WERI-Rb-1 (cell line): ENCODE data around the gene ZNF417.
"Not testable (repeated sequence)": the region's sequence is repeated elsewhere in the genome, so short reads cannot be mapped to it uniquely, and the experiment has no call there.

ENCODE experiments used
- DNase-seq: peaks from one replicate; pipeline ENCODE4 v3.0.0-alpha.2; 2020
- H3K27ac ChIP-seq: fragments of 250-450 bp; sonication (Bioruptor Pico); 2 replicates; pipeline ENCODE4 v1.5.1; 2020; ENCODE audit warnings: mild to moderate bottlenecking, moderate library complexity
- H3K27me3 ChIP-seq: fragments of 250-450 bp; sonication (Bioruptor Pico); 2 replicates; pipeline ENCODE4 v1.5.1; 2021; ENCODE audit warnings: mild to moderate bottlenecking, low read depth, moderate library complexity; ENCODE audit not compliant: insufficient read depth, severe bottlenecking
- H3K36me3 ChIP-seq: fragments of 250-450 bp; sonication (Bioruptor Pico); 2 replicates; pipeline ENCODE4 v1.5.1; 2020; ENCODE audit warnings: mild to moderate bottlenecking, moderate library complexity
- H3K4me3 ChIP-seq: 2 replicates; pipeline ENCODE4 v1.5.1; 2011; ENCODE audit warnings: low read depth, mild to moderate bottlenecking, control low read depth, low read length
- H3K9me3 ChIP-seq: fragments of 250-450 bp; sonication (Bioruptor Pico); 2 replicates; pipeline ENCODE4 v1.5.1; 2021; ENCODE audit warnings: mild to moderate bottlenecking, moderate library complexity; ENCODE audit not compliant: severe bottlenecking
- CTCF ChIP-seq: IDR thresholded peaks from 2 replicates; pipeline ENCODE4 v1.5.1; 2011; ENCODE audit warnings: low read depth, mild to moderate bottlenecking, control low read depth, inconsistent platforms, low read length

Gene ZNF417

DNA sequence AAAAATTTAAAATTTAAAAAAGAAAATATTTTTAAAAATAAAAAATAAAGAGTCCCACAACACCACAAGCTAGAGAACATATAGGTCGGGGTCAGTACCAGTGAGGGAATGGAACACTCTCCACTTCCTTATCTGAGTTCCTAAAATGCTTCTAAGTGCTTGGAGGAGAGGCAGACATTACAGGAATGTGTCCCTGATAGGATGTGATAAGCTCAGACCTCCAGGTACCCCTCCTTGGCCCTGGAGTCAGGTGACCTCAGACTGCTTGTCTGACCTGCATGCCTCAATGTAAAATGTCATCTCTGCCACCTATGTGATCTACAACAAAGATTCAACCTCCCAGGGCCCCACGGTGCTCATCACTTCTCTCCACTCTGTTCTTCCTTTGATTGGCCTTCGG is 30.3 kb downstream of the ZNF417 start:
- DNase-seq = no peak
- H3K9me3 ChIP-seq = peaks cover 4% of the 10 kb centered on the region
- no peaks in the 10 kb centered on the region for H3K27me3 ChIP-seq
- no peak for TF ChIP-seq CTCF
- no peak overlapping the region for H3K4me3 ChIP-seq
- peaks cover 36% of the 10 kb centered on the region for H3K36me3 ChIP-seq
- no peak overlapping the region for H3K27ac ChIP-seq

DNA sequence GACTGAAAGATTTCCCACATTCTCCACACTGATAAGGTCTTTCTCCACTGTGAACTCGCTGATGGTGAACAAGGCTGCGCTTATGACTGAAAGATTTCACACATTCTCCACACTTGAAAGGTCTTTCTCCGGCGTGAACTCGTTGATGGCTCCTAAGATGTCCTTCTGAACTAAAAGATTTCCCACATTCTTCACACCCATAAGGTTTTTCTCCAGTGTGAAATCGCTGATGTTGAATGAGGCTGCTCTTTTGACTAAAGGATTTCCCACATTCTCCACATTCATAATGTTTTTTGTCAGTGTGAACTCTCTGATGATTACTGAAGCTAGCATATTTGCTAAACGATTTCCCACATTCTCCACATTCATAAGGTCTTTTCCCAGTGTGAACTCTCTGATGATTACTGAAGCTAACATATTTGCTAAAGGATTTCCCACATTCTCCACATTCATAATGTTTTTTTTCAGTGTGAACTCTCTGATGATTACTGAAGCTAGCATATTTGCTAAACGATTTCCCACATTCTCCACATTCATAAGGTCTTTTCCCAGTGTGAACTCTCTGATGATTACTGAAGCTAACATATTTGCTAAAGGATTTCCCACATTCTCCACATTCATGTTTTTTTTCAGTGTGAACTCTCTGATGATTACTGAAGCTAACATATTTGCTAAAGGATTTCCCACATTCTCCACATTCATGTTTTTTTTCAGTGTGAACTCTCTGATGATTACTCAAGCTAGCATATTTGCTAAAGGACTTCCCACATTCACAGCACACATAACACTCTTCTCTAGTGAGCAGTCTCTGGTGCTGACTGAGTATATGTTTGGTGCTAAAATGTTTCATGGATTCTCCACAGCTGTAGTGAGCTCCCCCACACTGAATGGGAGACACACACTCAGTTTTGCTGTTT is 42.3 kb downstream of the ZNF417 start:
- H3K27ac ChIP-seq, H3K27me3 ChIP-seq, DNase-seq, H3K9me3 ChIP-seq, H3K4me3 ChIP-seq: not testable (repeated sequence)
- peaks cover 70% of the 10 kb centered on the region for H3K36me3 ChIP-seq

DNA sequence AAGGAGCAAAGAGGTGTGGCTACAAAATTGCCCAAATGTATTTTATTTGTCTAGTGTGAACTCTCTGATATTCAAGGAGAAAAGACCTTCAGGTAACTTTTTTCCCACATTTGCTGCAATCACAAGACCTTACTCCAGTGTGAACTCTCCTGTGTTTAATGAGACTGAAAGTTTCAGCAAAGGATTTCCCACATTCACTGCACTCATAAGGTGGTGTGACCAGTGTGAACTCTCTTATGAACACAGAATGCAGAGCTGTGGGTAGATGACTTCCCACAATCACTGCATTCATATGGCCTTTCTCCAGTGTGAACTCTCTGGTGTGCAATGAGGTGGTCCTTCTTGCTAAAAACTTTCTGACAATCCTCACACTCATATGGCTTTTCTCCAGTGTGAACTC is 43.9 kb downstream of the ZNF417 start:
- DNase-seq = no peak
- H3K36me3 ChIP-seq = peaks cover 73% of the 10 kb centered on the region
- H3K27ac ChIP-seq = no peak overlapping the region
- H3K9me3 ChIP-seq = peaks cover 3% of the 10 kb centered on the region
- no peak overlapping the region for H3K4me3 ChIP-seq
- no peaks in the 10 kb centered on the region for H3K27me3 ChIP-seq
- no peak for TF ChIP-seq CTCF

- Histone ChIP-seq H3K4me3 (no peak overlapping the region), H3K36me3 (peaks cover 75% of the 10 kb centered on the region), H3K9me3 (peaks cover 3% of the 10 kb centered on the region), H3K27ac (no peak overlapping the region), H3K27me3 (no peaks in the 10 kb centered on the region)
- no peak for TF ChIP-seq CTCF
- DNase-seq = no peak
Observed at GRCh38 chr19:57870225-57870624, 46.2 kb downstream of the ZNF417 start.

GRCh38 chr19:57869655-57870054 is 46.7 kb downstream of the ZNF417 start:
- H3K9me3 ChIP-seq, DNase-seq, H3K4me3 ChIP-seq, H3K27ac ChIP-seq, H3K27me3 ChIP-seq: not testable (repeated sequence)
- H3K36me3 ChIP-seq = peaks cover 77% of the 10 kb centered on the region

DNA sequence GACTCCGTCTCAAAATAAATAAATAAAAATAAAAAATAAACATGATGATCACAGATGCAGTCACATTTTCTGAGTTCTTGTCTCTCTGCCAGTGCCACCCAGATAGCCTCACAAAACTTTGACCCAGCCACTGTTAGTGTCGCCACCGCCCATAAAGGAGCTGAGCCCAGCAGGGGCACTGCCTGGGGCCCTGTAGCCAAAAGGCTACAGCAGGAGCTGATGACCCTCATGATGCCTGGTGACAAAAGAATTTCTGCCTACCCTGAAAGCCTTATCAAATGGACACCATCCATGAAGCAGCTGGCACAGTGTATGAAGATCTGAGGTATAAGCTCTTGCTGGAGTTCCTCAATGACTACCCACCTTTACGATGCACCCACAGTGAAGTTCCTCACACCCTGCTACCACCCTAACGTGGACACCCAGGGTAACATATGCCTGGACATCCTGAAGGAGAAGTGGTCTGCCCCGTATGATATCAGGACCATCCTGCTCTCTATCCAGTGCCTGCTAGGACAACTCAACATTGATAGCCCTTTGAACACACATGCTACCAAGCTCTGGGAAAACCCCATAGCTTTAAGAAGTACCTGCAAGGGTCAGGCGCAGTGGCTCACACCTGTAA is 48.4 kb downstream of the ZNF417 start:
- DNase-seq = no peak
- Histone ChIP-seq H3K9me3 (peaks cover 3% of the 10 kb centered on the region), H3K36me3 (peaks cover 78% of the 10 kb centered on the region), H3K27me3 (no peaks in the 10 kb centered on the region), H3K27ac (no peak overlapping the region), H3K4me3 (no peak overlapping the region)
- TF ChIP-seq CTCF = no peak
